ENCODE measurements around the gene FFAR3.

DNA sequence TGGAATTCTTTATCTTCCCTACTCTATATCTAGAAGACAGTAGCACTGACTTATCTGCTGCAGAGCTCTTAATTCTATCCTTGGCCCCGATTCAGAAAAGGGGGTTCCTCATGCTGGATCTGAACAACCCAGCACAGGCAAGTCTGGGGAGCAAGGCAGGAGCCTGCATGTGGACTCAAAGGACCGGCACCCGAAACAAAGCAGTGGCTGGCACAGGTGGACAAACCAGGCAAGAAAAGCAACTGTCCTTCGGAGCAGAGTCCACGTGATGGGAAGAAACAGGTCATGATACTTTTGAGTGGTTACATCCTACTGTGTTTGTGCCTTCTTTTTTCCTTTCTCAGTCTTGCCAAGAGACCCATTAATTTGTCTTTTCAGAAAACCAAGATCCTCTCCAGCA is 50.9 kb downstream of the FFAR3 start:
- no peak for TF ChIP-seq EZH2 (IDR thresholded peaks at IDR 0.05; ENCODE audit: borderline replicate concordance, low read length)
- TF ChIP-seq, protein P1, sequence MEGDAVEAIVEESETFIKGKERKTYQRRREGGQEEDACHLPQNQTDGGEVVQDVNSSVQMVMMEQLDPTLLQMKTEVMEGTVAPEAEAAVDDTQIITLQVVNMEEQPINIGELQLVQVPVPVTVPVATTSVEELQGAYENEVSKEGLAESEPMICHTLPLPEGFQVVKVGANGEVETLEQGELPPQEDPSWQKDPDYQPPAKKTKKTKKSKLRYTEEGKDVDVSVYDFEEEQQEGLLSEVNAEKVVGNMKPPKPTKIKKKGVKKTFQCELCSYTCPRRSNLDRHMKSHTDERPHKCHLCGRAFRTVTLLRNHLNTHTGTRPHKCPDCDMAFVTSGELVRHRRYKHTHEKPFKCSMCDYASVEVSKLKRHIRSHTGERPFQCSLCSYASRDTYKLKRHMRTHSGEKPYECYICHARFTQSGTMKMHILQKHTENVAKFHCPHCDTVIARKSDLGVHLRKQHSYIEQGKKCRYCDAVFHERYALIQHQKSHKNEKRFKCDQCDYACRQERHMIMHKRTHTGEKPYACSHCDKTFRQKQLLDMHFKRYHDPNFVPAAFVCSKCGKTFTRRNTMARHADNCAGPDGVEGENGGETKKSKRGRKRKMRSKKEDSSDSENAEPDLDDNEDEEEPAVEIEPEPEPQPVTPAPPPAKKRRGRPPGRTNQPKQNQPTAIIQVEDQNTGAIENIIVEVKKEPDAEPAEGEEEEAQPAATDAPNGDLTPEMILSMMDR (conservative IDR thresholded peaks at IDR 0.05 in 1 of 2, IDR thresholded peaks at IDR 0.05 in 1 of 2; ENCODE audit: extremely low read depth in 1 of 2, insufficient read depth in 1 of 2, low read depth in 1 of 2, low read length in 2 of 2) = no peak
